Left cardiac atrium (tissue), 4 donors: ENCODE data around the gene SYNE1. TPM values are rescaled to one million over a fixed set of nuclear protein-coding genes. Genes with fewer than 3 reads are reported as not detected.
"Not testable (repeated sequence)": the region's sequence is repeated elsewhere in the genome, so short reads cannot be mapped to it uniquely, and the experiment has no call there.

Source experiments
- ATAC-seq, 2 donors: fragments of 200-7000 bp; cut with Tn5 transposase; one replicate each; pipeline ENCODE4 v1.9.1; 2020; ENCODE audit warnings: mild to moderate bottlenecking in 2 of 2, moderate library complexity in 2 of 2
- DNase-seq: peaks from one replicate; pipeline ENCODE4 v3.0.0-alpha.2; 2020
- intact Hi-C, 2 donors: fragments of 100-400 bp; cut with DNase I; formaldehyde crosslinking; loops; one replicate each; pipeline versions ENCODE4 v1.14.1 to v1.15.1; 2022 to 2023
- total RNA-seq, 2 donors: library from RNA; stranded (reverse); fragmentation: NEBNext Ultra II Directional; extraction: Animal tissue kit (Norgen Biotek cat#: 25700); gene quantifications; one replicate each; pipeline ENCODE4 v1.2.1, GENCODE V29; 2021
- donor health status: DM: no; HTN: yes; CAD: no.
- donor health status: DM: no; HTN: yes; CAD: no; lungs with severe emphysema.
- donor health status: DM: yes; HTN: yes; CAD: no.
- donor health status: Dilated cardiomyopathy.

The SYNE1 gene
- total RNA-seq, 2 donors from 2014 or later, result 93.4 to 112 TPM

DNA sequence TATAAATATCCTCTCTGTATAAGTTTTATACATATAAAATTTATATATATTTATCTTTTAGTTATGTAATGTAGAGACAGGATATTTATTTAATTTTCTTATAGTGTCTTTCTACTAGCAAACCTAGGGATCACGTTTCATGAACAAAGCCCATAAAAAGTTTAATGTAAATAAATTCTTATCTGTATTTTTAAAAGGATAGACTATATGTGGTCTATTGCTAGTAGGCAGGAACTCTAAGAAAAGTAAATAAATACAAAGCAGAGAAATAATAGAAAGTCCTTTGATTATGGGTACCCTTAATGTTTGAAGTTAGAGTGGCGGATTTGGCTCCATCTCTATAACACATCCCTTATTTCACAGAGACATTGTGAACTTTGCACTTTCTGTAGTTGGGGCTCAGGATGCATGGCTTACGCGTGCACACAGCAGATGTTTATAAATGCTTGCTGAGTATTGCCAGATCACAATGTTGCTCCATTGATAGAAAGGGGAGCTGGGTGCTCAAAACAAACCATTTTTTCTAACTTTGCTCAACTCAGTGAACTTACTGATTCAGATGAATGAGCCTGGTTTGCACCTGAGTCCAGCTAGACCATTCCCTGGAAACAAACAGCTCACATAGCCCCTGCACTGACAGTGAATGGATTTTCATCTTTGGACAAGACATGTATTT, 179.1 kb downstream of the SYNE1 start:
- ATAC-seq (no peak), DNase-seq (no peak)
- intact Hi-C loops, result no loop called here

- ATAC-seq (no peak), DNase-seq (no peak)
- intact Hi-C loops, result no loop called here
Observed at GRCh38 chr6:152454003-152454402, 183.2 kb downstream of the SYNE1 start.

- intact Hi-C loops, result no loop called here
- ATAC-seq (no peak), DNase-seq (no peak)
Observed at GRCh38 chr6:152453421-152453820, 183.7 kb downstream of the SYNE1 start.

DNA sequence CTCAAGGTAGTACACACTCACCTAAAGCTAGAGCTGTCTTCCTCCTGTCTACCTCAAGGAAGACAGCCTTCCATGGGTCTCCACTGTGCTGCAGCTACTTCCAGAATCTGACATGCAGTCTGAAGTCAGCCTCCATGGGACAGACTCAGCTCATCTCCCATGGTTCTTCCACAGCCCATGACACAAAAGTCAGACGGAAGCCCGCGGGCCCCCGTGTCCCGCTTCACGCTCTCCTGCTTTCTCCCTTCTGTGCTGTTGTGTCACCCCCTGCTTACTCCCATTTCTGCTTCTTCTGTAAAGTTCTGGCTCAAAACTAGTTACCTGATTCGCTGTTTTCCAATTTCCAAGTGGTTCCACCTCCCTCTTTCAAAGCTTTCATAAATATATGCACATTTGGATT, 184.5 kb downstream of the SYNE1 start:
- intact Hi-C loops, result no loop called here
- no peak for DNase-seq
- no peak for ATAC-seq

DNA sequence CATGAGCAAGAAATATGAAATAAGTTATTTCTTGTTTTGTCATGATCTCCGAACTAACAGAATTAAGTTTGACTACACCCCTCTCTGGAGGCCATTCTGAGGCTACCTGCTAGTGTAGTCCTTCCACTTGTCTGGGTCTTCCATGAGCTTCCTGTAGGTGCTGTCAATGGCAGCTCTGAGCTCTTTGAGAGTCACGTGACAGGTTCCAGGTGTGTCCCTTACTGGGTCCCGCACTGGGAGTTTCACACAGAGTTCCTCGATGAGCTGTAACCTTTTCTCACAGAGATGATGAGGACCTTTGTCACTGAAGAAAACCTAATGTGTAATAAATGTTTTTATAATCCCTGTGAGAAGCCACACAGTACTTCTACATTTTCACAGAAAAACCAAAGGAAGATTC, 186.6 kb downstream of the SYNE1 start:
- ATAC-seq, result no peak
- DNase-seq, result no peak
- intact Hi-C loops, result no loop called here

DNA sequence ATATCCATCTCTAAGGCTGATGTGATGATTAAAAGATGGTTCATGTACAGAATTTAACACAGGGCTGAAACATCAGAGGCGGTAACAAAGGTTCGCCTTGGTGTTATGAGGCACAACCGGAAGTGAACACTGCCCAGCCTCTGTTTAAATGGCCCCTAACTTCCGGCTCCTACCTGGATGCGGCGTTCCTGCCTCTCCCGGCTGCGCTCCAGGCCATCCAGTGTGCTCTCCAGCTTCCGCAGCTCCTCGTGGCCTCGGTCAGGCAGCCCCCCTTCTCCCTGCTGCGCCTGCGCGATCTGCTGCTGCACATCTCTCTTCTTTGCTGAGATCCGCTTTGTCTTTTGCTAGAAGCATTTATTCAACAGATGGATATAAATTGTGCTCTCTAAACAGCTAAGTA, 195.3 kb downstream of the SYNE1 start:
- ATAC-seq, result no peak
- no peak for DNase-seq
- intact Hi-C loops, result no loop called here

- DNase-seq, result no peak
- intact Hi-C loops, result no loop called here
- ATAC-seq, result no peak
Observed at GRCh38 chr6:152435816-152436215, 201.3 kb downstream of the SYNE1 start.

DNA sequence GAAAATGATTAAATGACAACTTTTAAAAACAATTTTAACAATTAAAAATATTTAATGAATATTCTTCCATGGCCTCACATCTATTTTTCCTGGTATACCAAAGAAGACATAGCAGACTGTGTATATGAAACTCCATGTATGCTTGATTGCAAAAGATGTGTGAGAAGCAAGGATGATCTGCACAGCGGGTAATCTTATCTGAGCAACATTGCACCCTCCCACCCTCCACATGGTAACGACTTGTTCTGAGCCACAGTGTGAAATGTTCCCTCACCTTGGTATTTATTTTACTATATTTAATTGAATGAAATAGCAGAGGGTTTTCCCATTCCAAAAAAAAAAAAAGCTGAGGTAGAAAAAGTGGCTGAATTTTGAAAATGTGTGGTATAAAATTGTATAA, 204.4 kb downstream of the SYNE1 start:
- intact Hi-C loops, result no loop called here
- peak in 1 of 2 donors; percentile 65 for ATAC-seq
- no peak for DNase-seq

DNA sequence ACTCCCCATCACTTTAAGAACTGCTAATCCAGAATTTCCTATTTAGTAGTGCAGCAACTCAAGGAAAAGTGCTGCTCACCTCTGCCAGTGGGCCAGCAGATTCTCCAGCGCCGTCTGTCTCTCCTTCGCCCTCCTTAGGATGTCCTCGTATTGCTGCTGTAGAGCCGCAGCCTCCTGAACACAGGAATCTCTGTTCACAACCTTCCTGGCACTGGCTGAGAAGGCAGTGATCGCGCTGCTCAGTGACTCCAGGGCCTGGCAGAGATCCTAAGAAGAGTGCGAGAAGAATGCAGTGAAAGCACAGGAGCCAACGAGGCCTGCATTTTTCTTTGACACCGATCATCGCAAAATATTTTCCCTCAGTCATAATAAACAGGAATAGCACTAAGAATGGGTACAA, 209.0 kb downstream of the SYNE1 start:
- peak in 1 of 2 donors; percentile 58 for ATAC-seq
- intact Hi-C loops, result no loop called here
- no peak for DNase-seq

DNA sequence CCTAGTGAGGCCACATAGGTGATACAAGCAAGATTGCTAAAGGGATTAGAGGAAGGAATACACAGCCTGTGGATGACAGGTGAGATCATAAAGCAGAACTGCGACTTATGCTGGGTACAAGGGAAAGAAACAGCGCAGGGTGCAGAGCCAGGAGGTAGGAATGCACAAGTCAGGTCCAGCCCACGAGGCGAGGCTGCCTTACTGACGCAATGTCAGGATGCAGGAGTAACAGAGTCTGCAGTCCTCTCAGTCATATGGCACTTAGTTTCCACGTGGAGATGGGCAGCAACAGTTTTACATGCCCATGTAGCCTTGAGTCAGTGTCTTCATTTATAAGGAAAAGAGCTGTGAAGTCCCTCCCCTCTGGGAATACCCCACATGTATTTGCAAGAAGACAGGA, 210.9 kb downstream of the SYNE1 start:
- ATAC-seq, result no peak
- intact Hi-C loops, result no loop called here
- DNase-seq, result no peak

- DNase-seq, result no peak
- ATAC-seq, result no peak
- intact Hi-C loops, result no loop called here
Observed at GRCh38 chr6:152423216-152424103, 213.7 kb downstream of the SYNE1 start.

- ATAC-seq, intact Hi-C loops, DNase-seq: not testable (repeated sequence)
Observed at GRCh38 chr6:152421496-152421895, 215.7 kb downstream of the SYNE1 start.

GRCh38 chr6:152420696-152421095, 216.5 kb downstream of the SYNE1 start:
- DNase-seq (no peak), ATAC-seq (no peak)
- intact Hi-C loops, result no loop called here

GRCh38 chr6:152418551-152418950, 218.6 kb downstream of the SYNE1 start:
- intact Hi-C loops, result no loop called here
- ATAC-seq (no peak), DNase-seq (no peak)

GRCh38 chr6:152416652-152417051, 220.5 kb downstream of the SYNE1 start:
- ATAC-seq (peak in 1 of 2 donors; percentile 57), DNase-seq (no peak)
- intact Hi-C loops, result no loop called here

GRCh38 chr6:152404936-152405595, 232.1 kb downstream of the SYNE1 start:
- no peak for ATAC-seq
- DNase-seq, result no peak
- intact Hi-C loops, result no loop called here

GRCh38 chr6:152404086-152404857, 232.9 kb downstream of the SYNE1 start:
- intact Hi-C loops, result no loop called here
- DNase-seq (no peak), ATAC-seq (no peak)

DNA sequence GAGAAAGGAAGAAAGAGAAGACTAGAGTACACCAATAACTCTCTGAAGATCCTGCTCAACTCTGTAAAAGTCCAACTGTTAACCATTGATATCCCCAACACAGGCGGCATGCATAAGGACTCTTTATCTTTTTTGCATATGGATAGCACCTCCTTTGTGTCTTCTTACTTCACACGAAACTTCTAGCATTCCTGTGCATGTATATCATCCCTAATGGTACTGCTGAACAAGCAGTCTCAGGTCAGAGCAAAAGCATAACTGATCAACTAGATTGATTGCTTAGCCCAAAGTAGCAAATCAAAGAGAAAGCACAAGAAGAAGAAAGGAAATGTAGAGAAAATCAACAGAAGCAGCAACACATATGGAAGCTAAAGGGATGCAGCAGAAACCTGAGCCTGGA, 234.4 kb downstream of the SYNE1 start:
- intact Hi-C loops, result no loop called here
- DNase-seq, result no peak
- no peak for ATAC-seq

DNA sequence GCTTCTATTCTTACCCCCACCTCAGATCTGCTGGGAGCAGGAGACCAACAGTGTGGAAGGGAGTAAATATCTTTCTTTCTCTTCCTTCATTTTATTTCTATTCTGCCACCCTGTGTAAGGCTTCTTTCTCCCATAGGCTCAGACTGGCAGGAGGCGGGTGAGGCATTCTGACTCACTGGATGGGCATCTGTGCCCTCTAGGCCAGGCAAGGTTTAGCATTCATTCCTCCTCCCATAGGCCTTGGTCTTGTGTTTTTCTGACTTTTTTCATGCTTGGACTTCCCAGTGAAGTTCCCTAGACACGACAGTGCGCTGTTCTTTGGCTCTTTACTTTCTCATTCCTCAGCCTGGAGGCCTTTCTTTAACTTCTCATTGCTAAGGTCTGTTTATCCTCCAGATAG, 235.2 kb downstream of the SYNE1 start:
- ATAC-seq (peak; percentile 41 to 97), DNase-seq (no peak)
- intact Hi-C loops, result no loop called here
